RCC 7860 (cell line): Measurements from ENCODE around the gene BTBD9.
"Not testable (repeated sequence)": the region's sequence is repeated elsewhere in the genome, so short reads cannot be mapped to it uniquely, and the experiment has no call there.

ENCODE experiments used
- DNase-seq: peaks from one replicate; pipeline ENCODE4 v3.0.0-alpha.2; 2015; ENCODE audit warnings: low spot score
- FAIRE-seq: peaks from 2 replicates; lab custom pipeline; 2012; peaks lifted over from hg19 to GRCh38; lab: Jason Lieb, UNC

The BTBD9 gene

GRCh38 chr6:38443352-38444144 is 196.2 kb downstream of the BTBD9 start:
- FAIRE-seq (no peak), DNase-seq (no peak)

GRCh38 chr6:38438097-38438496 is 201.6 kb downstream of the BTBD9 start:
- DNase-seq (no peak), FAIRE-seq (no peak)

DNA sequence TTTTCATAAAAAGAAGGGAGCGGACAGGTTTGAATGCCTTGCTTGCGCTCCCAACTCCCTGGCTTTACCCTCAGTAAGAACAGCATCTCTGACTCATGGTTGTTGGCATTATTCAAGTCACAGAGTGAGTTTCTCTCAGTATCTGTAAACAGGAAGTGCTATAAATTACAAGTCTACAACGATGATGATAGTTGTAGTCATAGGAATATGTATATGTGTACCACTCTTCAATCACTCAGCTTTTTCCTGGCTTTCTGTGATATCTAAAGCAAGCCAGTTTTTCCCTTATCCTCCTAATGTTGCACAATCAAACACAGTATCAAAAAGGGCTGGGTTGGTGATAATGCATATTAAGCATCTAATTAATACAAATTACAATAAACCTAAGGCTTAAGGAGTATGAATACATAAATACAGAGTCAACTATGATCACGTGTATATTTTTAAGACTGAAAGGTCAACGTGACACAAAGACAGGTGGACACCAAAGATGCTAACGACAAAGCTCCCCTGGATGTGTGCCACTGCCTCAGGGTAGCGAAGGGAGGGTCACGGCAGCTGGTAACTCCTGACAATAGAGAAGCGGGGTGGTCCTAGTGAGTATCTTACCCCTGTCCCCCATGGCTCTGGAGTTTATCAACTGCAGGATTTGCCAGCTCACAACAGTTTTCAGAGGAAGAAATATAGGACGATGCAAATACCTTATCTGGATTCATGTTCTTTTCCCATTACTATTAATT is 202.8 kb downstream of the BTBD9 start:
- FAIRE-seq (no peak), DNase-seq (no peak)

- no peak for DNase-seq
- FAIRE-seq: no peak
Observed at GRCh38 chr6:38435330-38435729, 204.4 kb downstream of the BTBD9 start.

GRCh38 chr6:38434051-38434450 is 205.7 kb downstream of the BTBD9 start:
- no peak for FAIRE-seq

GRCh38 chr6:38432479-38432878 is 207.2 kb downstream of the BTBD9 start:
- DNase-seq: no peak
- FAIRE-seq: no peak

More at GRCh38 chr6:38434051-38434450, 205.7 kb downstream of the BTBD9 start:
- DNase-seq: no peak

- DNase-seq (no peak), FAIRE-seq (no peak)
Observed at GRCh38 chr6:38432079-38432478, 207.7 kb downstream of the BTBD9 start.

- FAIRE-seq (no peak), DNase-seq (no peak)
Observed at GRCh38 chr6:38429546-38429945, 210.2 kb downstream of the BTBD9 start.

- DNase-seq: no peak
- no peak for FAIRE-seq
Observed at GRCh38 chr6:38427492-38428210, 212.1 kb downstream of the BTBD9 start.

DNA sequence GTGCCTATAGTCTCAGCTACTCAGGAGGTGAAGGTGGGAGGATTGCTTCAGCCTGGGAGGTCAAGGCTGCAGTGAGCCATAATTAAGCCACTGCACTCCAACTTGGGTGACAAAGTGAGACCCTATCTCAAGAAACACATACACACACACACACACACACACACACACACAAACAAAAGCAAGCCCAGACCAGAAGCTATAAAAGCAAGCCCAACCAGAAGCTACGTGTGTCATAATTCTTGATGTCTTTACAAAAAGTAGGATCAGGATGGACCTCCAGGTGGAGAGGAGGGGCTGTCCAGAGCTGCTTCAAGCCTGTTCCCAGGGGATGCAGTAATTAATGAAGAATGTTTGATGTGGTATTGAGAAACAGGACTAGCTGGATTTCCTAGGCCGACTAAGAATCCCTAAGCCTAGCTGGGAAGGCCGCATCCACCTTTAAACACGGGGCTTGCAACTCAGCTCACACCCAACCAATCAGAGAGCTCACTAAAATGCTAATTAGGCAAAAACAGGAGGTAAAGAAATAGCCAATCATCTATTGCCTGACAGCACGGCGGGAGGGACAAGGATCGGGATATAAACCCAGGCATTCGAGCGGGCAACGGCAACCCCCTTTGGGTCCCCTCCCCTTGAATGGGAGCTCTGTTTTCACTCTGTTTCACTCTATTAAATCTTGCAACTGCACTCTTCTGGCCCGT is 213.8 kb downstream of the BTBD9 start:
- DNase-seq, FAIRE-seq: not testable (repeated sequence)

DNA sequence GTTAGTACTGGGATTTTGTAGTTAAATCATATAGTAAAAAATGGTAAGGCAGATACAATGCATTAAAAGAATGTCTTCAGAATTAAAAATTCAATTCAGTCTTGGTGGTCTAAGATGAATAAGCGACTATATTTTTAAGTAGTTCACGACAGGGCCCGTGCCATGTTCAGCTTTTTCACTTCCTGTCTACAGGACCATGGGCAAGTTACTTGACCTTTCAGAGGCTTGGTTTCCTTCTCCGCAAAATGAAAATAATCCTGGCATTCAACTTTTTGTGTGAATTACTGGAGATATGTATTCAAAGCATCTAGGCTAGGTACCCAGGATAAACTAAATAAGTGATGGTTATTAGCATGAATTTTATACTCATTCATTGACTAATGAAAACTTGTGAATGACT is 216.0 kb downstream of the BTBD9 start:
- no peak for FAIRE-seq
- no peak for DNase-seq

DNA sequence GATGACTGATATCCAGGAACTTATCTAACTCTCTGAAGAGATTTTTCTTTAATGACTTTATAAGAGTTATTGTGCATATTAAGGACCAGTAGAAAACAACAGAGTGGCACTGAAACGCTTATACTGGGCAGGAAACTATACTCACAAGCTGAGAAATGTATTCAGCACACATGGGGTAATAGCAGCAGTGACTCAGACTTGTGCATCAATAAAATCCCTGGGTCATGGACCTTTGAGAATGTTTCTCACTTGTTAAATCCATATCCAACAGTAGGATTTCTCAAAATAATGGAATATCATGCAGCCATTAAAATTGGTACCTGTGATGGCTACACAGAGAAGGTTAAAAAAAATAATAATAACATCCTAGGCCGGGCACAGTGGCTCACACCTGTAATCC is 219.5 kb downstream of the BTBD9 start:
- FAIRE-seq (no peak), DNase-seq (no peak)

- FAIRE-seq (no peak), DNase-seq (no peak)
Observed at GRCh38 chr6:38417521-38417920, 222.2 kb downstream of the BTBD9 start.

DNA sequence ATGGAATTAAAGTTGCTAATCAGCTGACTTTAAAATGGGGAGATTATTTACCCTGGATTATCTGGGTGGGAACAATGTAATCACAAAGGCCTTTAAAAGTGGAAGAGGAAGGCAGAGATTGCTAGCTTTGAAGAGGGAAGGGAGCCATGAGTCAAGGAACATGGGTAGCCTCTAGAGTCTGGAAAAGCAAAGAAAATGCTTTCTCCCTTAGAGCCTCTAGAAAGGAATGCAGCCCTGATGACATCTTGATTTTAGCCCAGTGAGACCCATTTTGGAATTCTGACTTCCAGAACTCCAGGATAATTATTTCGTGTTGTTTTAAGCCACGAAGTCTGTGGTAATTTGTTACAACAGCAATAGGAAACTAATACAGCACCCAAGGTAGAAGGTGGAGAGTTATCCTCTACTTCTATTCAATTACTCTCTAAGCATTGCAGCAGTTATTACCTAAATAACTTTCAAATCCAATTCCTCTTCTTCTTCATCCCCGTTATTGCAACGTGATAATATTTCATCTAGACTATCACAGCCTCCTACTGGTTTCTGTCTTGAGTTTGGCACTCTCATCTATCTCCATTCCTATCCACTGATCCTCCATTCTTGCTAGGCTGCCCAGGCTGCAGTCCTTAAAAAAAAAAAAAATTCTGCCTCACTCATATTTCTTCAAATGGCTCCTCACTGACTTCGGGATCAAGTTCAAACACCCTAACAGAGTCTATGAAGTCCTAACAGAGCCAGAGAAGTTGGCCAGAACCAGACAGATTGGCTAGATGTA is 224.3 kb downstream of the BTBD9 start:
- no peak for DNase-seq
- FAIRE-seq: no peak

- FAIRE-seq: no peak
- DNase-seq: no peak
Observed at GRCh38 chr6:38413102-38413800, 226.5 kb downstream of the BTBD9 start.

DNA sequence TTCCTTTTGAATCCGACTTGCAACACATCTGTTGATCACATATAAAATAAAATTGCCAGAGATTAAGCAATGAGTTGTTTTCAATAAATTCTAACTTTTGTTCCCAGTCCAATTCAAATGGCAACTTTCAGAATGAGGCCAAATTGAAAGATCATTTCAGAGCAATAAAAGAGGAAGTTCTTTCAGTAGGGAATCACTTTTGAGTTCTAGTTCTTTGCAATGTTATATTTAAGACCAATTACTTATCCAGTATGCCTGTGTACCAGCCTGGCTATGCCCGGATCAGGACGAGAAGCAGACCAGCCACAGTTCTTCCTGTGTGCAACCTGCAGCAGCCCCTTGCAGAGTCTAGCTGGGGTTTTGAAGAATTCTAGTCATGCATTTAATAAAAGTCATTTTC is 232.5 kb downstream of the BTBD9 start:
- FAIRE-seq (no peak), DNase-seq (no peak)

- FAIRE-seq: no peak
- no peak for DNase-seq
Observed at GRCh38 chr6:38406096-38406495, 233.6 kb downstream of the BTBD9 start.

DNA sequence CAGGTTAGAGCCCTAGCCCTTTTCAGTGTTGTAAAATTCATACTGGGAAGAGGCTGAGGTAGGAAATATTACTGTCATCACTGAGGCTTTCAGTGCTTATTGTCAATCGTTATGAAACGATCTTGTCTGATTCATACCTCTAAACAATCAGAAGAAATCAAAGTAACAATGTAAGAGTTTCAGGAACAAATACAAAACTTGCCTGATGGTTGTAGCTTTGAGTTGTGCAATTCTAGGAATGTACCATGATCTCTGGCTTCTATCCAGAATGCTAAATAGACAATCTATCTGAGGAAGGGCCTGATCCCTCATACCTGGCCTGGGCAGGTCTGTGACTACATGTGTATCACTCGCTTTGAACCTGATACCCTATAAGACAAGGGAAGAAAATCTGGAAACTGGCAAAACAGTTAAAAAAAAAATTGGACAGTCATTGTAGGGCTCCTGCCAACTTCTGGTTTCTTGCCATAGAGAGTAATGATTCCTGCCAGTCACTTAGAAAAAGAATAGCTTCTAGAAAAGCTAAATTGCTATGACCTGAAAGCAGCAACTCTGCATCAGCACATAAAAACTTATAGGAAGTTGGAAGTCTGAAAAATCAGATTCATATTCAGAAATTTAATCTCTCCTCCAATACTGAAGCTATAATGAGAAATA is 234.7 kb downstream of the BTBD9 start:
- DNase-seq: no peak
- FAIRE-seq: no peak

GRCh38 chr6:38404355-38404754 is 235.4 kb downstream of the BTBD9 start:
- FAIRE-seq (no peak), DNase-seq (no peak)
